SK-N-SH treated with all-trans-retinoic acid at 6 μM for 48 hours (cell line): ENCODE results near the gene PEX16.

Experiments used
- ATAC-seq: fragments of 200-7000 bp; cut with Tn5 transposase; 3 replicates; pipeline ENCODE4 v1.9.1; 2020; ENCODE audit warnings: mild to moderate bottlenecking, moderate library complexity
- ARNTL ChIP-seq: fragments of 450-650 bp; formaldehyde crosslinking; IDR thresholded peaks from 2 replicates; pipeline ENCODE4 v1.5.0; 2020; ENCODE audit warnings: low read depth, mild to moderate bottlenecking, moderate library complexity, borderline replicate concordance
- BACH2 ChIP-seq: fragments of 250-450 bp; sonication (Bioruptor Pico); IDR thresholded peaks from 2 replicates; pipeline ENCODE4 v1.9.0; 2021; ENCODE audit warnings: mild to moderate bottlenecking, borderline replicate concordance
- CSDC2 ChIP-seq: fragments of 250-450 bp; sonication (Bioruptor Pico); IDR thresholded peaks from 2 replicates; pipeline ENCODE4 v1.5.0; 2020; ENCODE audit warnings: mild to moderate bottlenecking, moderate library complexity
- ESRRG ChIP-seq: fragments of 250-450 bp; sonication (Bioruptor Pico); IDR thresholded peaks from 2 replicates; pipeline ENCODE4 v1.6.1; 2021; ENCODE audit warnings: mild to moderate bottlenecking
- GLIS3 ChIP-seq: fragments of 250-450 bp; sonication (Bioruptor Pico); IDR thresholded peaks from 2 replicates; pipeline ENCODE4 v1.5.0; 2020; ENCODE audit warnings: mild to moderate bottlenecking, moderate library complexity
- ISL1 ChIP-seq: fragments of 250-450 bp; sonication (Bioruptor Pico); IDR thresholded peaks from 2 replicates; pipeline ENCODE4 v2.1.2; 2022; ENCODE audit warnings: mild to moderate bottlenecking, moderate library complexity
- OSR1 ChIP-seq: fragments of 250-450 bp; sonication (Bioruptor Pico); IDR thresholded peaks from 2 replicates; pipeline ENCODE4 v1.8.0; 2022; ENCODE audit warnings: moderate library complexity, mild to moderate bottlenecking, inconsistent platforms
- PPARA ChIP-seq: fragments of 250-450 bp; sonication (Bioruptor Pico); IDR thresholded peaks from 2 replicates; pipeline ENCODE4 v1.5.0; 2020; ENCODE audit warnings: mild to moderate bottlenecking, borderline replicate concordance
- RARB ChIP-seq: fragments of 250-450 bp; sonication (Bioruptor Pico); IDR thresholded peaks from 2 replicates; pipeline ENCODE4 v1.8.0; 2021; ENCODE audit warnings: mild to moderate bottlenecking, moderate library complexity
- SNAI2 ChIP-seq: fragments of 250-450 bp; sonication (Bioruptor Pico); IDR thresholded peaks from 2 replicates; pipeline ENCODE4 v1.5.0; 2020; ENCODE audit warnings: mild to moderate bottlenecking, moderate library complexity
- TCF4 ChIP-seq: fragments of 250-450 bp; sonication (Bioruptor Pico); IDR thresholded peaks from 2 replicates; pipeline ENCODE4 v1.8.0; 2021; ENCODE audit warnings: mild to moderate bottlenecking, moderate library complexity, borderline replicate concordance
- TOX ChIP-seq: fragments of 250-450 bp; sonication (Bioruptor Pico); IDR thresholded peaks from 2 replicates; pipeline ENCODE4 v1.8.0; 2021; ENCODE audit warnings: mild to moderate bottlenecking, moderate library complexity, borderline replicate concordance
- ZC3H10 ChIP-seq: fragments of 250-450 bp; sonication (Bioruptor Pico); IDR thresholded peaks from 2 replicates; pipeline ENCODE4 v1.5.1; 2021; ENCODE audit warnings: mild to moderate bottlenecking, moderate library complexity
- ZFP3 ChIP-seq: fragments of 250-450 bp; sonication (Bioruptor Pico); IDR thresholded peaks from 2 replicates; pipeline ENCODE4 v1.5.0; 2020; ENCODE audit warnings: mild to moderate bottlenecking, moderate library complexity
- ZFP30 ChIP-seq: fragments of 450-650 bp; formaldehyde crosslinking; IDR thresholded peaks from 2 replicates; pipeline ENCODE4 v1.5.0; 2022; ENCODE audit warnings: mild to moderate bottlenecking, moderate library complexity
- ZNF70 ChIP-seq: fragments of 450-650 bp; formaldehyde crosslinking; IDR thresholded peaks from 2 replicates; pipeline ENCODE4 v1.5.0; 2020; ENCODE audit warnings: mild to moderate bottlenecking, moderate library complexity
- ZNF8 ChIP-seq: fragments of 450-650 bp; formaldehyde crosslinking; IDR thresholded peaks from 2 replicates; pipeline ENCODE4 v1.5.0; 2020; ENCODE audit warnings: mild to moderate bottlenecking, moderate library complexity
- TF ChIP-seq, protein P1 (sequence below): fragments of 250-450 bp; sonication (Bioruptor Pico); IDR thresholded peaks from 2 replicates; pipeline ENCODE4 v1.5.0; 2020; ENCODE audit warnings: mild to moderate bottlenecking, moderate library complexity
- TF ChIP-seq, protein P2 (sequence below): fragments of 250-450 bp; sonication (Bioruptor Pico); IDR thresholded peaks from 2 replicates; pipeline ENCODE4 v1.8.0; 2020; ENCODE audit warnings: mild to moderate bottlenecking, moderate library complexity, borderline replicate concordance
- TF ChIP-seq, protein P3 (sequence below): fragments of 250-450 bp; sonication (Bioruptor Pico); IDR thresholded peaks from 2 replicates; pipeline ENCODE4 v1.5.1; 2020; ENCODE audit warnings: low read depth, mild to moderate bottlenecking, moderate library complexity
- TF ChIP-seq, protein P4 (sequence below): fragments of 250-450 bp; sonication (Bioruptor Pico); IDR thresholded peaks from 2 replicates; pipeline ENCODE4 v1.8.0; 2021; ENCODE audit warnings: low read depth, mild to moderate bottlenecking, moderate library complexity, borderline replicate concordance

Gene PEX16

DNA sequence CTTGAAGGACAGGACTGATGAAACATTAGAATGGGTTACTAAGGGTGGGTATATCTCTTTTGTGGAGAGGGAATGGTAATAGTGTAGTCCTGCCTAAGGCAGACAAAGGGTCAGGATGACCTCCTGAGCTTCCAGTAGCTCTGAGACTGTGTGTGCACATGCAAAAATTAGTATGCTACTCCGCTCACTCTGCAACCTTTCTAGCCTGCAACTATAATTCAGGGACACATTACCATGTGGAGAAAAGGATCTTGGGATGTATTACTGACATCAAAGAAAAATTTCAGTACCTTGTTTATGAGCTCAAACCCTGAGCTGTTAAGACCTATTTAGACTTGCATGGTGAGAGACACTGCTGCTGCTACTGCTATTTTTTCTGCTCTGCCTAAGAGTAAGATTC, 30.2 kb upstream of the PEX16 start:
- no peak for ATAC-seq
- TF ChIP-seq ZNF70: no peak
- no peak for TF ChIP-seq TCF4 (CRISPR knock-in tag)
- TF ChIP-seq, protein P1, sequence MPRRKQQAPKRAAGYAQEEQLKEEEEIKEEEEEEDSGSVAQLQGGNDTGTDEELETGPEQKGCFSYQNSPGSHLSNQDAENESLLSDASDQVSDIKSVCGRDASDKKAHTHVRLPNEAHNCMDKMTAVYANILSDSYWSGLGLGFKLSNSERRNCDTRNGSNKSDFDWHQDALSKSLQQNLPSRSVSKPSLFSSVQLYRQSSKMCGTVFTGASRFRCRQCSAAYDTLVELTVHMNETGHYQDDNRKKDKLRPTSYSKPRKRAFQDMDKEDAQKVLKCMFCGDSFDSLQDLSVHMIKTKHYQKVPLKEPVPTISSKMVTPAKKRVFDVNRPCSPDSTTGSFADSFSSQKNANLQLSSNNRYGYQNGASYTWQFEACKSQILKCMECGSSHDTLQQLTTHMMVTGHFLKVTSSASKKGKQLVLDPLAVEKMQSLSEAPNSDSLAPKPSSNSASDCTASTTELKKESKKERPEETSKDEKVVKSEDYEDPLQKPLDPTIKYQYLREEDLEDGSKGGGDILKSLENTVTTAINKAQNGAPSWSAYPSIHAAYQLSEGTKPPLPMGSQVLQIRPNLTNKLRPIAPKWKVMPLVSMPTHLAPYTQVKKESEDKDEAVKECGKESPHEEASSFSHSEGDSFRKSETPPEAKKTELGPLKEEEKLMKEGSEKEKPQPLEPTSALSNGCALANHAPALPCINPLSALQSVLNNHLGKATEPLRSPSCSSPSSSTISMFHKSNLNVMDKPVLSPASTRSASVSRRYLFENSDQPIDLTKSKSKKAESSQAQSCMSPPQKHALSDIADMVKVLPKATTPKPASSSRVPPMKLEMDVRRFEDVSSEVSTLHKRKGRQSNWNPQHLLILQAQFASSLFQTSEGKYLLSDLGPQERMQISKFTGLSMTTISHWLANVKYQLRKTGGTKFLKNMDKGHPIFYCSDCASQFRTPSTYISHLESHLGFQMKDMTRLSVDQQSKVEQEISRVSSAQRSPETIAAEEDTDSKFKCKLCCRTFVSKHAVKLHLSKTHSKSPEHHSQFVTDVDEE (CRISPR knock-in tag): no peak
- TF ChIP-seq, protein P2, sequence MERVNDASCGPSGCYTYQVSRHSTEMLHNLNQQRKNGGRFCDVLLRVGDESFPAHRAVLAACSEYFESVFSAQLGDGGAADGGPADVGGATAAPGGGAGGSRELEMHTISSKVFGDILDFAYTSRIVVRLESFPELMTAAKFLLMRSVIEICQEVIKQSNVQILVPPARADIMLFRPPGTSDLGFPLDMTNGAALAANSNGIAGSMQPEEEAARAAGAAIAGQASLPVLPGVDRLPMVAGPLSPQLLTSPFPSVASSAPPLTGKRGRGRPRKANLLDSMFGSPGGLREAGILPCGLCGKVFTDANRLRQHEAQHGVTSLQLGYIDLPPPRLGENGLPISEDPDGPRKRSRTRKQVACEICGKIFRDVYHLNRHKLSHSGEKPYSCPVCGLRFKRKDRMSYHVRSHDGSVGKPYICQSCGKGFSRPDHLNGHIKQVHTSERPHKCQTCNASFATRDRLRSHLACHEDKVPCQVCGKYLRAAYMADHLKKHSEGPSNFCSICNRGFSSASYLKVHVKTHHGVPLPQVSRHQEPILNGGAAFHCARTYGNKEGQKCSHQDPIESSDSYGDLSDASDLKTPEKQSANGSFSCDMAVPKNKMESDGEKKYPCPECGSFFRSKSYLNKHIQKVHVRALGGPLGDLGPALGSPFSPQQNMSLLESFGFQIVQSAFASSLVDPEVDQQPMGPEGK (CRISPR knock-in tag): no peak
- no peak for TF ChIP-seq ARNTL (CRISPR knock-in tag)
- TF ChIP-seq PPARA (CRISPR knock-in tag): no peak
- TF ChIP-seq ISL1: no peak
- no peak for TF ChIP-seq ESRRG
- no peak for TF ChIP-seq CSDC2 (CRISPR knock-in tag)
- TF ChIP-seq, protein P3, sequence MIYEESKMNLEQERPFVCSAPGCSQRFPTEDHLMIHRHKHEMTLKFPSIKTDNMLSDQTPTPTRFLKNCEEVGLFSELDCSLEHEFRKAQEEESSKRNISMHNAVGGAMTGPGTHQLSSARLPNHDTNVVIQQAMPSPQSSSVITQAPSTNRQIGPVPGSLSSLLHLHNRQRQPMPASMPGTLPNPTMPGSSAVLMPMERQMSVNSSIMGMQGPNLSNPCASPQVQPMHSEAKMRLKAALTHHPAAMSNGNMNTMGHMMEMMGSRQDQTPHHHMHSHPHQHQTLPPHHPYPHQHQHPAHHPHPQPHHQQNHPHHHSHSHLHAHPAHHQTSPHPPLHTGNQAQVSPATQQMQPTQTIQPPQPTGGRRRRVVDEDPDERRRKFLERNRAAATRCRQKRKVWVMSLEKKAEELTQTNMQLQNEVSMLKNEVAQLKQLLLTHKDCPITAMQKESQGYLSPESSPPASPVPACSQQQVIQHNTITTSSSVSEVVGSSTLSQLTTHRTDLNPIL (CRISPR knock-in tag): no peak
- no peak for TF ChIP-seq BACH2 (CRISPR knock-in tag)
- no peak for TF ChIP-seq ZNF8 (CRISPR knock-in tag)
- no peak for TF ChIP-seq TOX (CRISPR knock-in tag)
- TF ChIP-seq ZC3H10 (CRISPR knock-in tag): no peak
- no peak for TF ChIP-seq GLIS3 (CRISPR knock-in tag)
- TF ChIP-seq RARB (CRISPR knock-in tag): no peak
- no peak for TF ChIP-seq ZFP30 (CRISPR knock-in tag)
- TF ChIP-seq ZFP3: no peak
- TF ChIP-seq SNAI2 (CRISPR knock-in tag): no peak
- TF ChIP-seq, protein P4, sequence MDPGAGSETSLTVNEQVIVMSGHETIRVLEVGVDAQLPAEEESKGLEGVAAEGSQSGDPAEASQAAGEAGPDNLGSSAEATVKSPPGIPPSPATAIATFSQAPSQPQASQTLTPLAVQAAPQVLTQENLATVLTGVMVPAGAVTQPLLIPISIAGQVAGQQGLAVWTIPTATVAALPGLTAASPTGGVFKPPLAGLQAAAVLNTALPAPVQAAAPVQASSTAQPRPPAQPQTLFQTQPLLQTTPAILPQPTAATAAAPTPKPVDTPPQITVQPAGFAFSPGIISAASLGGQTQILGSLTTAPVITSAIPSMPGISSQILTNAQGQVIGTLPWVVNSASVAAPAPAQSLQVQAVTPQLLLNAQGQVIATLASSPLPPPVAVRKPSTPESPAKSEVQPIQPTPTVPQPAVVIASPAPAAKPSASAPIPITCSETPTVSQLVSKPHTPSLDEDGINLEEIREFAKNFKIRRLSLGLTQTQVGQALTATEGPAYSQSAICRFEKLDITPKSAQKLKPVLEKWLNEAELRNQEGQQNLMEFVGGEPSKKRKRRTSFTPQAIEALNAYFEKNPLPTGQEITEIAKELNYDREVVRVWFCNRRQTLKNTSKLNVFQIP (CRISPR knock-in tag): no peak

DNA sequence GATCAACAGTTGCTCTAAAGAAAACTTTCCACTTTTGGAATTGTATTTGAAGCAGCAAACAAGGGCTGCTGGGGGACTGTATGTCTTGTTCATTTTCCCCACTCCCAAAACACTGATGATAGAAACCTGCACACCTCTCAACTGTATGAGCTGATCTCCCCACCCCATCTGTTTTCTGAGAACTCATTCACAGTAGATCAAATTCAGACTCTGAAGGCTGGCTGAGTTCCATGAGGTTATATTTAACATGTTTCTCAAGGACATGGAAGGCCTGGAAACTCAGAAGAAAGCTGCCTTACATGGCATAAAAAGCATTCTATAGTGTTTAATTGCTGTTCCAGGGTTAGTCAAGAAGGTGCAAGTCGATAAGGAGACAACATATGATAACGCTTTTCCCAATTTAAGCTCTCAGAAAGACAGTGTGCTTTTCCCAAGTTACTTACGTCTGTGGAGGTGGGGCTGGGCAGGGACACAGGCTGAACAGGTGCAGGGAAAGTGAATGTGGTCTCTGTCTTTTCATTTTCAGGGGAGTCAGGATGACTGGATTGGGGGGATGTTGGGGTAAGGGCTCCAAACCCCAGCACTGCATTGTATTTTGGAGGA, 27.8 kb upstream of the PEX16 start:
- no peak for ATAC-seq
- TF ChIP-seq, protein P2 (CRISPR knock-in tag): no peak
- no peak for TF ChIP-seq ZNF70
- TF ChIP-seq CSDC2 (CRISPR knock-in tag): no peak
- TF ChIP-seq ARNTL (CRISPR knock-in tag): no peak
- no peak for TF ChIP-seq GLIS3 (CRISPR knock-in tag)
- no peak for TF ChIP-seq RARB (CRISPR knock-in tag)
- no peak for TF ChIP-seq PPARA (CRISPR knock-in tag)
- no peak for TF ChIP-seq OSR1 (CRISPR knock-in tag)
- TF ChIP-seq, protein P3 (CRISPR knock-in tag): no peak
- TF ChIP-seq TCF4 (CRISPR knock-in tag): no peak
